ENCODE data around the gene CNFN. TPM values are rescaled to one million over a fixed set of nuclear protein-coding genes. Genes with fewer than 3 reads are reported as not detected.

CNFN gene
- total RNA-seq, 4 donors from 2014 or later, result 5.0 TPM; not detected in 3

DNA sequence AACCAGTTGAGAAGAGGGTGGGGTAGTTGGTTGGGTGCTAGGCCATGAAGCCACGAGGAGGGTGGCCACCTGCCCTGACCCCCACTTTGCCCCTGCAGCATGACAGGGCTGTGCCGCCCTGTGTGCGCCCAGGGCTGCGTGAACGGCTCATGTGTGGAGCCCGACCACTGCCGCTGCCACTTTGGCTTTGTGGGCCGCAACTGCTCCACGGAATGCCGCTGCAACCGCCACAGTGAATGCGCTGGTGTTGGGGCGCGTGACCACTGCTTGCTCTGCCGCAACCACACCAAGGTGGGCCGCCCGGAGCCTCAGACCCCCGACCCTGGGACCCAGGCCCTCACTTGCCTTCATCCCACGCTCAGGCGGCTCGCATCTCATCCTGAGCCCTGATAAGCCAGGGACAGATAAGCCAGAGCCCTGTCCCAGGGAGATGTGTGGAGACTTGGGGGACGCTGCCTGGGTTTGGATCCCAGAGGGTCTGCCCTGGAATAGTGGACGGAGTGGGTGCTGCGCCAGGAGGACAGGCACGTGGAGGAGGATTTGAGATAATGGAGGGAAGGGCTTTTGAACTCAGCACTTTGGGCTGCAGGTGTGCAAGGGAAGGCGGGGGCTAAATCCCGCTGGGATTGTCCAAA is 20.5 kb downstream of the CNFN start:
- H3K4me3 ChIP-seq, result no peak overlapping the region
- peaks cover 0 to 89% (median 0%) of the 10 kb centered on the region in 3 donors for H3K36me3 ChIP-seq
- H3K9me3 ChIP-seq, result no peaks in the 10 kb centered on the region
- TF ChIP-seq, protein P1, sequence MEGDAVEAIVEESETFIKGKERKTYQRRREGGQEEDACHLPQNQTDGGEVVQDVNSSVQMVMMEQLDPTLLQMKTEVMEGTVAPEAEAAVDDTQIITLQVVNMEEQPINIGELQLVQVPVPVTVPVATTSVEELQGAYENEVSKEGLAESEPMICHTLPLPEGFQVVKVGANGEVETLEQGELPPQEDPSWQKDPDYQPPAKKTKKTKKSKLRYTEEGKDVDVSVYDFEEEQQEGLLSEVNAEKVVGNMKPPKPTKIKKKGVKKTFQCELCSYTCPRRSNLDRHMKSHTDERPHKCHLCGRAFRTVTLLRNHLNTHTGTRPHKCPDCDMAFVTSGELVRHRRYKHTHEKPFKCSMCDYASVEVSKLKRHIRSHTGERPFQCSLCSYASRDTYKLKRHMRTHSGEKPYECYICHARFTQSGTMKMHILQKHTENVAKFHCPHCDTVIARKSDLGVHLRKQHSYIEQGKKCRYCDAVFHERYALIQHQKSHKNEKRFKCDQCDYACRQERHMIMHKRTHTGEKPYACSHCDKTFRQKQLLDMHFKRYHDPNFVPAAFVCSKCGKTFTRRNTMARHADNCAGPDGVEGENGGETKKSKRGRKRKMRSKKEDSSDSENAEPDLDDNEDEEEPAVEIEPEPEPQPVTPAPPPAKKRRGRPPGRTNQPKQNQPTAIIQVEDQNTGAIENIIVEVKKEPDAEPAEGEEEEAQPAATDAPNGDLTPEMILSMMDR (IDR thresholded peaks at IDR 0.05), result no peak
- TF ChIP-seq EP300 (IDR thresholded peaks at IDR 0.05) (no peak), POLR2A (IDR thresholded peaks at IDR 0.05) (no peak)
- WGBS, 2 donors, result 87 to 94% methylated on average over 27 of the region's 27 CpGs
- H3K27me3 ChIP-seq, result no peaks in the 10 kb centered on the region
- peaks cover 0 to 4% (median 0%) of the 10 kb centered on the region in 4 donors for H3K4me1 ChIP-seq
- no peak overlapping the region for H3K27ac ChIP-seq
- DNase-seq (ENCODE audit: low spot score in 2 of 2), result no peak

- no peaks in the 10 kb centered on the region for H3K27me3 ChIP-seq
- H3K4me3 ChIP-seq, result no peak overlapping the region
- H3K27ac ChIP-seq, result no peak overlapping the region
- no peak for DNase-seq (ENCODE audit: low spot score in 2 of 2)
- TF ChIP-seq POLR2A (IDR thresholded peaks at IDR 0.05) (no peak), EP300 (IDR thresholded peaks at IDR 0.05) (no peak)
- TF ChIP-seq, protein P1 (IDR thresholded peaks at IDR 0.05), result no peak
- peaks cover 0 to 3% (median 0%) of the 10 kb centered on the region in 4 donors for H3K9me3 ChIP-seq
- H3K36me3 ChIP-seq, result peaks cover 0 to 90% (median 0%) of the 10 kb centered on the region in 3 donors
- H3K4me1 ChIP-seq, result peaks cover 0 to 4% (median 0%) of the 10 kb centered on the region in 4 donors
- WGBS, 2 donors, result 89% methylated on average over 15 of the region's 15 CpGs
Measured at GRCh38 chr19:42368765-42369164, 21.3 kb downstream of the CNFN start.

DNA sequence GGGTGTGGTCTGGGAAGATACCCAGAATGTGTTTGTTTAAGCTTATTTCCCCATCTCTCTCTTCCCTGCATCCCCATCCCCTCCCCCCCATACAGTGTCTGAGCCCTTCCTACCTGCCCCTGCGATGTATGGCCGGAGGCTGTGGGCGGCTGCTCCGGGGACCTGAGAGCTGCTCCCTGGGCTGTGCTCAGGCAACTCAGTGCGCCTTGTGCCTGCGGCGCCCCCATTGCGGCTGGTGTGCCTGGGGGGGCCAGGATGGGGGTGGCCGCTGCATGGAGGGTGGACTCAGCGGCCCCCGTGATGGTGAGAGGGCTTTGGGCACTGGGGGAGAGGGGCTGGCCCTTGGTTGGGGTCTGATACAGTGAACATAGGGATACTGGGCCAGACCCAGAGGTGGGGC is 21.7 kb downstream of the CNFN start:
- peaks cover 0 to 4% (median 0%) of the 10 kb centered on the region in 4 donors for H3K4me1 ChIP-seq
- no peak overlapping the region for H3K4me3 ChIP-seq
- H3K36me3 ChIP-seq, result peaks cover 0 to 90% (median 0%) of the 10 kb centered on the region in 3 donors
- peaks cover 0 to 3% (median 0%) of the 10 kb centered on the region in 4 donors for H3K9me3 ChIP-seq
- DNase-seq (ENCODE audit: low spot score in 2 of 2), result no peak
- H3K27ac ChIP-seq, result no peak overlapping the region
- H3K27me3 ChIP-seq, result no peaks in the 10 kb centered on the region
- TF ChIP-seq, protein P1 (IDR thresholded peaks at IDR 0.05), result no peak
- TF ChIP-seq EP300 (IDR thresholded peaks at IDR 0.05) (no peak), POLR2A (IDR thresholded peaks at IDR 0.05) (no peak)
- whole genome bisulfite sequencing, 2 donors, result 92 to 95% methylated on average over 11 of the region's 11 CpGs

GRCh38 chr19:42367929-42368328 is 22.2 kb downstream of the CNFN start:
- TF ChIP-seq, protein P1 (IDR thresholded peaks at IDR 0.05), result no peak
- TF ChIP-seq EP300 (IDR thresholded peaks at IDR 0.05) (no peak), POLR2A (IDR thresholded peaks at IDR 0.05) (no peak)
- Histone ChIP-seq H3K27me3 (no peaks in the 10 kb centered on the region), H3K9me3 (peaks cover 0 to 7% (median 0%) of the 10 kb centered on the region in 4 donors), H3K27ac (no peak overlapping the region), H3K4me1 (peaks cover 0 to 4% (median 0%) of the 10 kb centered on the region in 4 donors), H3K36me3 (peaks cover 0 to 90% (median 0%) of the 10 kb centered on the region in 3 donors), H3K4me3 (no peak overlapping the region)
- no peak for DNase-seq (ENCODE audit: low spot score in 2 of 2)
- 95% methylated on average over 4 of the region's 4 CpGs for WGBS, 2 donors

GRCh38 chr19:42366673-42367072 is 23.4 kb downstream of the CNFN start:
- no peak for DNase-seq (ENCODE audit: low spot score in 2 of 2)
- Histone ChIP-seq H3K27ac (no peak overlapping the region), H3K9me3 (peaks cover 0 to 7% (median 0%) of the 10 kb centered on the region in 4 donors), H3K36me3 (peaks cover 0 to 91% (median 0%) of the 10 kb centered on the region in 3 donors), H3K4me3 (no peak overlapping the region), H3K4me1 (peaks cover 0 to 4% (median 0%) of the 10 kb centered on the region in 4 donors), H3K27me3 (no peaks in the 10 kb centered on the region)
- 25 to 50% methylated on average over 1 of the region's 1 CpG for WGBS, 2 donors
- TF ChIP-seq, protein P1 (IDR thresholded peaks at IDR 0.05), result no peak
- TF ChIP-seq POLR2A (IDR thresholded peaks at IDR 0.05) (no peak), EP300 (IDR thresholded peaks at IDR 0.05) (no peak)
